ENCODE results near the gene NOTUM. TPM values are rescaled to one million over a fixed set of nuclear protein-coding genes. Genes with fewer than 3 reads are reported as not detected.
A peak's percentile ranks its signal among the peaks of the same experiment; 100 is the strongest.

The NOTUM gene
- polyA plus RNA-seq, 2 of the 4 experiments (the other 2 are of a cell fraction): 0.06 to 0.92 TPM

DNA sequence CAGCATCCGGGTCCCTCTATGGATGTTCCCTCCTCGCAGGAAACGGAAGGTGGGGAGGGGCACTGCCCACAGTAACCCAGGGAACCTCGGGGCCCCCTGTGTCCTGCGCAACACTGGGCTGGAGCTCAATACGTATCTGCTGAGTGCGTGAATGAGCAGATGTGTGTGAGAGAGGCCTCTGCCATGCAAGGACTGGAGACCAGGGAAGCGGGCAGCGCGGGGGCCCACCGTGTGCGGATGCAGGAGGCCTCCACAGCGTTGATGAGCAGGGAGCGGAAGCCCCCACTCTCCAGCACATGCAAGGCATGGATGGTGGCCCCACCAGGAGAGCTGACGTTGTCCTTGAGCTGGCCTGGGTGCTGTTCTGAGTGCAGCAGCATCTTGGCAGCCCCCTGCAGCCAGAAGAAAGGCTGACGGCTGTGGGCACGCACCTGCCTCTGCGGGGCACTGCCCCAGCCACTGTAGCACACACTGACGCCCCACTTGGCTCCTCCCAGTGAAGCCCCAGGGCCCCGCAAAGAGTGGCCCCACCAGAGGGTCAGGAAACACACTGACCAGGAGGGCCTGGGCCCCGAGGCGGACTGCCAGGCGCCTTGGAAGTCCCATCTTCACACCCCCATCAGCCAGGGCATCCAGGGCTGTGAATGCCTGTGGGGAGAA lies 26.8 kb downstream of the NOTUM start:
- ATAC-seq (no peak), FAIRE-seq (no peak), DNase-seq (ENCODE audit: low read depth in 1 of 2, low spot score in 1 of 2) (no peak)
- Histone ChIP-seq H3K4me2 (no peak overlapping the region), H3K27ac (no peak overlapping the region), H3K4me1 (peaks cover 19% of the 10 kb centered on the region; the same call in 2 of the 3 replicates), H3K9me3 (no peaks in the 10 kb centered on the region), H3K4me3 (no peak overlapping the region)
- WGBS (ENCODE audit: missing lambda C conversion rate): 91% methylated on average over 18 of the region's 23 CpGs
- TF ChIP-seq SREBF2 (IDR thresholded peaks at IDR 0.05) (no peak), KDM1A (IDR thresholded peaks at IDR 0.05; ENCODE audit: low read depth) (no peak), RNF2 (IDR thresholded peaks at IDR 0.05; ENCODE audit: borderline replicate concordance, low read depth) (no peak), FOSB (CRISPR knock-in tag; IDR thresholded peaks at IDR 0.05) (no peak), ZC3H11A (IDR thresholded peaks at IDR 0.05) (no peak), EHMT2 (IDR thresholded peaks at IDR 0.05; ENCODE audit: low read depth) (no peak), EHF (CRISPR knock-in tag; IDR thresholded peaks at IDR 0.05) (no peak), CHD2 (IDR thresholded peaks at IDR 0.05; ENCODE audit: low read length, partially characterized antibody) (no peak), HOXA7 (CRISPR knock-in tag; IDR thresholded peaks at IDR 0.05) (no peak), POLR2A (IDR thresholded peaks at IDR 0.05; ENCODE audit: low read length) (no peak), NR3C1 (IDR thresholded peaks at IDR 0.05) (no peak), MAFK (IDR thresholded peaks at IDR 0.05; ENCODE audit: partially characterized antibody) (no peak), RCOR1 (IDR thresholded peaks at IDR 0.05; ENCODE audit: low read depth, low read length) (no peak)
- TF ChIP-seq, protein P1, sequence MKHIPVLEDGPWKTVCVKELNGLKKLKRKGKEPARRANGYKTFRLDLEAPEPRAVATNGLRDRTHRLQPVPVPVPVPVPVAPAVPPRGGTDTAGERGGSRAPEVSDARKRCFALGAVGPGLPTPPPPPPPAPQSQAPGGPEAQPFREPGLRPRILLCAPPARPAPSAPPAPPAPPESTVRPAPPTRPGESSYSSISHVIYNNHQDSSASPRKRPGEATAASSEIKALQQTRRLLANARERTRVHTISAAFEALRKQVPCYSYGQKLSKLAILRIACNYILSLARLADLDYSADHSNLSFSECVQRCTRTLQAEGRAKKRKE (CRISPR knock-in tag; IDR thresholded peaks at IDR 0.05; ENCODE audit: low read depth): no peak
- ChIA-PET POLR2A (no interaction called here), CTCF (interaction anchor here (0.6 to 12.8 kb wide), 7 partner anchors 25 to 403 kb away, joined by 3 to 99 read pairs (median 4); partner anchors contain the start of gene NOTUM)

GRCh38 chr17:81933178-81933699 lies 27.7 kb downstream of the NOTUM start:
- no peak overlapping the region for H3K4me3 ChIP-seq
- no peak overlapping the region for H3K4me2 ChIP-seq
- no peak for ATAC-seq
- no peak for FAIRE-seq
- no peaks in the 10 kb centered on the region for H3K9me3 ChIP-seq
- H3K27ac ChIP-seq: no peak overlapping the region
- WGBS (ENCODE audit: missing lambda C conversion rate): 94% methylated on average over 14 of the region's 14 CpGs
- DNase-seq (ENCODE audit: low read depth in 1 of 2, low spot score in 1 of 2): no peak
- TF ChIP-seq POLR2A (IDR thresholded peaks at IDR 0.05; ENCODE audit: low read length) (peak; percentile 12; the same call in 1 of the 2 replicates), EHMT2 (IDR thresholded peaks at IDR 0.05; ENCODE audit: low read depth) (no peak), POLR2AphosphoS2 (conservative IDR thresholded peaks at IDR 0.05; ENCODE audit: low read length) (no peak), PBX3 (IDR thresholded peaks at IDR 0.05) (peak; percentile 57)
- TF ChIP-seq, protein P2, sequence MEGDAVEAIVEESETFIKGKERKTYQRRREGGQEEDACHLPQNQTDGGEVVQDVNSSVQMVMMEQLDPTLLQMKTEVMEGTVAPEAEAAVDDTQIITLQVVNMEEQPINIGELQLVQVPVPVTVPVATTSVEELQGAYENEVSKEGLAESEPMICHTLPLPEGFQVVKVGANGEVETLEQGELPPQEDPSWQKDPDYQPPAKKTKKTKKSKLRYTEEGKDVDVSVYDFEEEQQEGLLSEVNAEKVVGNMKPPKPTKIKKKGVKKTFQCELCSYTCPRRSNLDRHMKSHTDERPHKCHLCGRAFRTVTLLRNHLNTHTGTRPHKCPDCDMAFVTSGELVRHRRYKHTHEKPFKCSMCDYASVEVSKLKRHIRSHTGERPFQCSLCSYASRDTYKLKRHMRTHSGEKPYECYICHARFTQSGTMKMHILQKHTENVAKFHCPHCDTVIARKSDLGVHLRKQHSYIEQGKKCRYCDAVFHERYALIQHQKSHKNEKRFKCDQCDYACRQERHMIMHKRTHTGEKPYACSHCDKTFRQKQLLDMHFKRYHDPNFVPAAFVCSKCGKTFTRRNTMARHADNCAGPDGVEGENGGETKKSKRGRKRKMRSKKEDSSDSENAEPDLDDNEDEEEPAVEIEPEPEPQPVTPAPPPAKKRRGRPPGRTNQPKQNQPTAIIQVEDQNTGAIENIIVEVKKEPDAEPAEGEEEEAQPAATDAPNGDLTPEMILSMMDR (IDR thresholded peaks at IDR 0.05): no peak
- ChIA-PET POLR2A (no interaction called here), CTCF (interaction anchor here (0.6 to 12.8 kb wide), 7 partner anchors 27 to 97 kb away, joined by 3 to 99 read pairs (median 4); partner anchors contain the start of gene NOTUM)
- H3K4me1 ChIP-seq: peaks cover 25% of the 10 kb centered on the region

DNA sequence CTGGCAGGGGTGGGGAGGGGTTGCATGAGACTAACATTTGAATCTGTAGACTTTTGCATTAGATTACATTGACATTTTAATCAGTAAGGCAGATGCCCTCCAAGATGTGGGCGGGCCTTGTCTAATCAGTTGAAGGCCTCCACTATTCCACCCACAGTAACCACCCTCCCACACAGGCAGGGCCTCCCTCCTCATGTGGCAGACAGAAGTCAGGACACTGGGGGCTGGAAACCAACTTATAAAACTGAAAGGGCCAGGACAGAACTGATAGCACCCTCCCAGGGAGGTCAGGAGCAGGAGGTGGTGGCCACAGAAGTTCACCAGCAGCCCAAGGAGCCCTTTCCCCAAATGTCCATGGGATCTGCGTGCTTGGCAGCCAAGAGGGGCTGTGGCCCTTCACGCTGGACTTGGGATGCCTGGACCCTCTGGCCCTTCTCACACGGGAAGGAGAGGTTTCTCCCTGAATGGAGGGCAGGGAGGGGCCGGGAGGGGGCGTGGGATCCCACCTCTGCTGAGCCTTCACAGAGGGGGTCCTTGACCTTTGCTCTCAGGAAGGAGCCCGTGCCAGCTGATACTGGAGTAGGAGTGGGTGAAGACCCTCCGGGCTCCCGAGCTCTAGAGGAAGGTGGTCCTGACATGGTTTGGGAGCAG lies 28.5 kb downstream of the NOTUM start:
- FAIRE-seq: no peak

More for the DNA sequence above, 28.5 kb downstream of the NOTUM start:
- Histone ChIP-seq H3K4me3 (no peak overlapping the region), H3K4me2 (no peak overlapping the region), H3K4me1 (peaks cover 21% of the 10 kb centered on the region), H3K27ac (no peak overlapping the region), H3K9me3 (no peaks in the 10 kb centered on the region)
- TF ChIP-seq HDAC2 (IDR thresholded peaks at IDR 0.05) (no peak), PBX3 (IDR thresholded peaks at IDR 0.05) (peak; percentile 26; the same call in 1 of the 2 replicates), RAD21 (conservative IDR thresholded peaks at IDR 0.05 in 1 of 2, IDR thresholded peaks at IDR 0.05 in 1 of 2) (no peak), JUN (IDR thresholded peaks at IDR 0.05) (peak in 1 of 2 experiments; percentile 42; a peak in 2 of 5 replicates), POLR2AphosphoS2 (conservative IDR thresholded peaks at IDR 0.05; ENCODE audit: low read length) (peak; percentile 62; the same call in 1 of the 2 replicates)
- TF ChIP-seq, protein P3, sequence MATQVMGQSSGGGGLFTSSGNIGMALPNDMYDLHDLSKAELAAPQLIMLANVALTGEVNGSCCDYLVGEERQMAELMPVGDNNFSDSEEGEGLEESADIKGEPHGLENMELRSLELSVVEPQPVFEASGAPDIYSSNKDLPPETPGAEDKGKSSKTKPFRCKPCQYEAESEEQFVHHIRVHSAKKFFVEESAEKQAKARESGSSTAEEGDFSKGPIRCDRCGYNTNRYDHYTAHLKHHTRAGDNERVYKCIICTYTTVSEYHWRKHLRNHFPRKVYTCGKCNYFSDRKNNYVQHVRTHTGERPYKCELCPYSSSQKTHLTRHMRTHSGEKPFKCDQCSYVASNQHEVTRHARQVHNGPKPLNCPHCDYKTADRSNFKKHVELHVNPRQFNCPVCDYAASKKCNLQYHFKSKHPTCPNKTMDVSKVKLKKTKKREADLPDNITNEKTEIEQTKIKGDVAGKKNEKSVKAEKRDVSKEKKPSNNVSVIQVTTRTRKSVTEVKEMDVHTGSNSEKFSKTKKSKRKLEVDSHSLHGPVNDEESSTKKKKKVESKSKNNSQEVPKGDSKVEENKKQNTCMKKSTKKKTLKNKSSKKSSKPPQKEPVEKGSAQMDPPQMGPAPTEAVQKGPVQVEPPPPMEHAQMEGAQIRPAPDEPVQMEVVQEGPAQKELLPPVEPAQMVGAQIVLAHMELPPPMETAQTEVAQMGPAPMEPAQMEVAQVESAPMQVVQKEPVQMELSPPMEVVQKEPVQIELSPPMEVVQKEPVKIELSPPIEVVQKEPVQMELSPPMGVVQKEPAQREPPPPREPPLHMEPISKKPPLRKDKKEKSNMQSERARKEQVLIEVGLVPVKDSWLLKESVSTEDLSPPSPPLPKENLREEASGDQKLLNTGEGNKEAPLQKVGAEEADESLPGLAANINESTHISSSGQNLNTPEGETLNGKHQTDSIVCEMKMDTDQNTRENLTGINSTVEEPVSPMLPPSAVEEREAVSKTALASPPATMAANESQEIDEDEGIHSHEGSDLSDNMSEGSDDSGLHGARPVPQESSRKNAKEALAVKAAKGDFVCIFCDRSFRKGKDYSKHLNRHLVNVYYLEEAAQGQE (IDR thresholded peaks at IDR 0.05): no peak
- ChIA-PET CTCF (interaction anchor here (1.0 to 12.8 kb wide), 7 partner anchors 28 to 105 kb away, joined by 3 to 99 read pairs (median 4); partner anchors contain the start of genes DCXR and NOTUM), POLR2A (no interaction called here)
- ATAC-seq: no peak
- WGBS (ENCODE audit: missing lambda C conversion rate): 87% methylated on average over 9 of the region's 9 CpGs
- DNase-seq (ENCODE audit: low read depth in 1 of 2, low spot score in 1 of 2): no peak
